A673 (cell line): ENCODE measurements around the gene SYT17. TPM values are rescaled to one million over a fixed set of nuclear protein-coding genes. Genes with fewer than 3 reads are reported as not detected.

Experiments
- BruUV-seq: library from RNA; stranded (reverse); fragments of 400-500 nt; replicated peaks from 2 replicates; lab custom pipeline; 2021; lab: Mats Ljungman, UMichigan
- CTCF ChIA-PET: fragments of 300-600 bp; sonication (Branson Sonifier 250); formaldehyde crosslinking; loops from one replicate; lab custom pipeline; 2022; ENCODE audit warnings: antibody characterized with exemption; lab: Charles Lee
- POLR2A ChIA-PET: fragments of 300-600 bp; sonication (Branson Sonifier 250); formaldehyde crosslinking; loops from one replicate; lab custom pipeline; 2022; ENCODE audit warnings: antibody characterized with exemption; ENCODE audit not compliant: low non-redundant PET; lab: Charles Lee
- DNase-seq: peaks from one replicate; pipeline ENCODE4 v3.0.0-alpha.2; 2015; ENCODE audit warnings: low spot score
- H3K27ac ChIP-seq: fragments of 200-600 bp; sonication (generic); 2 replicates; pipeline ENCODE4 v1.5.1; 2016; ENCODE audit warnings: mixed run types, low read depth, mild to moderate bottlenecking, mixed read lengths, antibody characterized with exemption, low read length; ENCODE audit not compliant: poor library complexity, severe bottlenecking
- H3K27me3 ChIP-seq: fragments of 200-600 bp; sonication (generic); replicated peaks from 2 replicates; pipeline ENCODE4 v1.6.1; 2017; ENCODE audit warnings: mixed run types, low read depth, mild to moderate bottlenecking, mixed read lengths, antibody characterized with exemption, low read length; ENCODE audit not compliant: insufficient read depth, poor library complexity
- H3K36me3 ChIP-seq: fragments of 200-600 bp; sonication (generic); 2 replicates; pipeline ENCODE4 v1.6.1; 2016; ENCODE audit warnings: mixed run types, mild to moderate bottlenecking, mixed read lengths, antibody characterized with exemption, low read length; ENCODE audit not compliant: insufficient read depth, poor library complexity, severe bottlenecking
- H3K4me1 ChIP-seq: fragments of 200-600 bp; sonication (generic); 2 replicates; pipeline ENCODE4 v1.6.1; 2017; ENCODE audit warnings: mixed run types, mild to moderate bottlenecking, mixed read lengths, antibody characterized with exemption, low read length; ENCODE audit not compliant: insufficient read depth, poor library complexity, severe bottlenecking
- H3K4me3 ChIP-seq: fragments of 200-600 bp; sonication (generic); 2 replicates; pipeline ENCODE4 v1.5.1; 2016; ENCODE audit warnings: low read depth, mixed run types, mild to moderate bottlenecking, mixed read lengths, low read length; ENCODE audit not compliant: poor library complexity, severe bottlenecking
- H3K9me3 ChIP-seq: fragments of 200-600 bp; sonication (generic); 2 replicates; pipeline ENCODE4 v1.6.1; 2016; ENCODE audit warnings: mixed run types, low read depth, mild to moderate bottlenecking, mixed read lengths, antibody characterized with exemption, low read length; ENCODE audit not compliant: poor library complexity, severe bottlenecking
- CTCF ChIP-seq: fragments of 300-800, 200-600 bp; sonication (generic); conservative IDR thresholded peaks from 2 replicates; pipeline ENCODE4 v1.5.1; 2017; ENCODE audit warnings: low read depth, mild to moderate bottlenecking, antibody characterized with exemption, low read length, moderate library complexity, mixed read lengths
- EZH2 ChIP-seq: fragments of 200-600 bp; sonication (generic); IDR thresholded peaks from 2 replicates; pipeline ENCODE4 v1.6.1; 2017; ENCODE audit warnings: borderline replicate concordance, low read depth, mild to moderate bottlenecking, mixed read lengths, antibody characterized with exemption, low read length; ENCODE audit not compliant: poor library complexity, severe bottlenecking
- intact Hi-C: fragments of 100-400 bp; cut with micrococcal nuclease; formaldehyde crosslinking; loops from one replicate; pipeline ENCODE4 v1.10.0; 2022; ENCODE audit not compliant: unreplicated experiment
- total RNA-seq: library from RNA; stranded (reverse); gene quantifications from 2 replicates; pipeline ENCODE4 v1.2.3, GENCODE V29; 2021

SYT17 gene
- total RNA-seq, 1 experiment from 2014 or later: 0.24 TPM

DNA sequence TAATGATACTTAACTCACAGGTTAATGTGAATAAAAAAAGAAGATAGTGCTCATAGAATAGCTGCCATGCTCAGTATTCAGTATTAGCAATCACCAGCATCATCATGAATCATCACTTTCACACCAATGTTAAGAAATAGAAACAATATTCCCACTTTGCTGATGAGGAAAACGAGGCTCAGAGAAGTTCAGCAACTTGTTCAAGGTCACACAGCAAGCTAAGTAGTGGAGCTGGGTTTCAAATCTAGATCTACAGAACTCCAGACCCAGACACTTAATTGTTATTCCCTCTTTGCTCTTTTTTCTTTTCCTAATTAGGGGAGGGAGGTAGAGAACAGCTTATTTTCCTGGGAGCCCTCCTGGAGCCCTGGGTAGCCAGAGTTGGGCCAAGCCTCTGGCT lies 140.4 kb downstream of the SYT17 start:
- Histone ChIP-seq H3K27ac (no peak overlapping the region), H3K4me1 (no peaks in the 10 kb centered on the region), H3K36me3 (no peaks in the 10 kb centered on the region), H3K9me3 (no peaks in the 10 kb centered on the region), H3K4me3 (no peak overlapping the region), H3K27me3 (no peaks in the 10 kb centered on the region)
- DNase-seq: no peak
- POLR2A ChIA-PET: no interaction called here
- intact Hi-C loops: no loop called here
- CTCF ChIA-PET: no interaction called here
- TF ChIP-seq CTCF: no peak
- TF ChIP-seq EZH2: no peak
- no TSS peak for BruUV-seq

- no peak for DNase-seq
- intact Hi-C loops: no loop called here
- POLR2A ChIA-PET: no interaction called here
These were observed 141.1 kb downstream of the SYT17 start for GRCh38 chr16:19309178-19309577.

DNA sequence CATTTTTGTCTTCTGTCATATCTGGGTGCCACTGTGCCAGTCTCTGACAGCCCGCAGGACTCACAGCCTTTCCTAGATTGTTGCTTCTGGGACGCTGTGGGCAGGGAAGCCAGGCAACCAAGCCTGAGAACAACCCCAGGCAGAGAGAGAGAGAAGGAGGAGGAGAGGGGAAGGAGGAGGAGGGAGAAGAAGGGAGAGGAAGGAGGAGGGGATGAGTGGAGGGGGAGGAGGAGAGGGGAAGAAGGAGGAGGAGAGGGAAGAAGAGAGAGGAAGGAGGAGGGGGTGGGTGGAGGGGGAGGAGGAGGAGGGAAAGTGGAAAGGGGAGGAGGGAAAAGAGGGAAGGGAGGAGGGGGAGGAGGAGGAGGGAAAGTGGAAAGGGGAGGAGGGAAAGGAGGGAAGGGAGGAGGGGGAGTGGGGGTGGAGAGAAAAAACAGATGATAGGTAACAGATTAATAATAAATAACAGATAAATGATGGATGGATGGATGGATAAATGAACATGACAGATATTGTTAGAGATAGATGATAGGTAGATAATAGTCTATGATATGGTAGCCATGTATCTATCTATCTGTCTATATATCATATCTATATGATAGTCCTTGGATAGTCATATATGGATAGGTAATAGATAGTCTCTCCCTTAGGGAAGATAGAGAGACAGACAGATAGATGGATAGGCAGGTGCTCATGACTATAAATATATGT lies 146.8 kb downstream of the SYT17 start:
- Histone ChIP-seq H3K27me3 (no peaks in the 10 kb centered on the region), H3K36me3 (no peaks in the 10 kb centered on the region), H3K4me3 (no peak overlapping the region), H3K9me3 (no peaks in the 10 kb centered on the region), H3K27ac (no peak overlapping the region), H3K4me1 (no peaks in the 10 kb centered on the region)
- DNase-seq: no peak
- CTCF ChIA-PET: no interaction called here
- TF ChIP-seq EZH2: no peak
- TF ChIP-seq CTCF: no peak
- no TSS peak for BruUV-seq
- intact Hi-C loops: no loop called here
- POLR2A ChIA-PET: no interaction called here

More at GRCh38 chr16:19309178-19309577, 141.1 kb downstream of the SYT17 start:
- H3K27me3 ChIP-seq: no peaks in the 10 kb centered on the region
- no peaks in the 10 kb centered on the region for H3K4me1 ChIP-seq
- H3K4me3 ChIP-seq: no peak overlapping the region
- no TSS peak for BruUV-seq
- H3K27ac ChIP-seq: no peak overlapping the region
- CTCF ChIA-PET: no interaction called here
- H3K9me3 ChIP-seq: no peaks in the 10 kb centered on the region
- H3K36me3 ChIP-seq: no peaks in the 10 kb centered on the region
- no peak for TF ChIP-seq CTCF
- no peak for TF ChIP-seq EZH2
